NT2/D1 (cell line): ENCODE data around the gene RTN3.

Source experiments
- SUZ12 ChIP-seq: IDR thresholded peaks from 2 replicates; pipeline ENCODE4 v1.6.1; 2011; ENCODE audit not compliant: insufficient read length, insufficient read depth; ENCODE audit errors: extremely low read depth
- YY1 ChIP-seq: IDR thresholded peaks from 2 replicates; pipeline ENCODE4 v1.6.1; 2011; ENCODE audit not compliant: insufficient read length, insufficient read depth
- ZNF274 ChIP-seq: IDR thresholded peaks from 2 replicates; pipeline ENCODE4 v1.6.1; 2011; ENCODE audit warnings: mild to moderate bottlenecking, low read depth, low read length

GRCh38 chr11:63683133-63683991 is 2.1 kb downstream of the RTN3 start:
- TF ChIP-seq ZNF274 (no peak), SUZ12 (no peak), YY1 (no peak)
